DND-41 (cell line): Measurements from ENCODE around the gene NAP1L4.

ENCODE experiments used
- ATAC-seq: fragments of 200-7000 bp; cut with Tn5 transposase; 3 replicates; pipeline ENCODE4 v1.9.1; 2021; ENCODE audit warnings: low read depth; ENCODE audit not compliant: insufficient read depth
- DNase-seq: peaks from one replicate; pipeline ENCODE4 v3.0.0-alpha.2; 2020
- H2AFZ ChIP-seq: 2 replicates; pipeline ENCODE4 v1.6.0; 2012; ENCODE audit warnings: low read depth, low read length
- H3K27ac ChIP-seq: 2 replicates; pipeline ENCODE4 v1.5.1; 2012; ENCODE audit warnings: low read length, inconsistent platforms
- H3K27me3 ChIP-seq: fragments of 200-600 bp; sonication (generic); 2 replicates; pipeline ENCODE4 v1.6.0; 2012; ENCODE audit warnings: low read length, mild to moderate bottlenecking, inconsistent platforms; ENCODE audit not compliant: insufficient read depth, poor library complexity
- H3K36me3 ChIP-seq: 2 replicates; pipeline ENCODE4 v1.5.1; 2012; ENCODE audit warnings: low read length, inconsistent platforms; ENCODE audit not compliant: insufficient read depth
- H3K4me1 ChIP-seq: 2 replicates; pipeline ENCODE4 v1.5.1; 2012; ENCODE audit warnings: mild to moderate bottlenecking, low read length; ENCODE audit not compliant: insufficient read depth
- H3K4me2 ChIP-seq: 2 replicates; pipeline ENCODE4 v1.6.0; 2012; ENCODE audit warnings: mild to moderate bottlenecking, moderate library complexity, low read length, inconsistent platforms; ENCODE audit not compliant: insufficient read depth
- H3K4me3 ChIP-seq, 2 experiments: fragments of 200-600 bp in 1 of 2; shearing (Covaris generic) in 1 of 2; 2 replicates each; pipeline ENCODE4 v1.5.1; 2012 to 2016; ENCODE audit warnings: inconsistent platforms in 2 of 2, low read length in 2 of 2, mild to moderate bottlenecking in 2 of 2, low read depth in 1 of 2, moderate library complexity in 1 of 2
- H3K79me2 ChIP-seq: 2 replicates; pipeline ENCODE4 v1.6.0; 2012; ENCODE audit warnings: low read length, inconsistent platforms; ENCODE audit not compliant: insufficient read depth
- H3K9ac ChIP-seq: 2 replicates; pipeline ENCODE4 v1.6.0; 2012; ENCODE audit warnings: low read depth, mild to moderate bottlenecking, inconsistent platforms, low read length, moderate library complexity
- H3K9me3 ChIP-seq: 2 replicates; pipeline ENCODE4 v1.5.1; 2012; ENCODE audit warnings: low read length, moderate library complexity, mild to moderate bottlenecking, inconsistent platforms; ENCODE audit not compliant: insufficient read depth, severe bottlenecking
- H4K20me1 ChIP-seq: 2 replicates; pipeline ENCODE4 v1.6.0; 2012; ENCODE audit warnings: low read length; ENCODE audit not compliant: insufficient read depth
- EZH2 ChIP-seq: IDR thresholded peaks from 3 replicates; pipeline ENCODE4 v1.6.1; 2012; ENCODE audit warnings: borderline replicate concordance, low read depth, mild to moderate bottlenecking, moderate library complexity, low read length, inconsistent platforms; ENCODE audit not compliant: severe bottlenecking
- TF ChIP-seq, protein P1 (sequence below): IDR thresholded peaks from 2 replicates; pipeline ENCODE4 v1.5.1; 2012; ENCODE audit warnings: borderline replicate concordance, low read length, moderate library complexity, mild to moderate bottlenecking; ENCODE audit not compliant: poor library complexity, severe bottlenecking; ENCODE audit errors: extremely low read depth

NAP1L4 gene

DNA sequence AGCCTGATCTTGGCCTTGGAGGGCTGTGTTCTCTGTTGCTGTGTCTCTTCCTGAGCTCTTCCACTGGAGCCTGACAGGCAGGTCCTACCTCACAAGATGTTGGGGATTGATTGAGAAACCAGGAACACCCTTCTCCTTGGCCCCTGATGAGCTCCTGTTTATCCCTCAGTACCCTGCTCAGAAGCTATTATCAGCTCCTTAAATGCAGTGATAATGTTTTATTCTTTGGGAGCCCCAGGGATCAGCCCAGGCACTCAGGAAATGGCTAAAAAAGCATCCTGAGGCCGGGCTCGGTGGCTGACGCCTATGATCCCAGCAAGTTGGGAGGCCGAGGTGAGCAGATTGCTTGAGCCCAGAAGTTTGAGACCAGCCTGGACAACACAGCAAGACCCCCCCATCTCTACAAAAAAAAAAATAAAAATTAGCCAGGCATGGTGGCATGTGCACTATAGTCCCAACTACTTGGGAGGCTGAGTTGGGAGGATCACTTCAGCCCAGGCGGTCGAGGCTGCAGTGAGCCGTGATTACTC lies 58.0 kb downstream of the NAP1L4 start:
- TF ChIP-seq, protein P1, sequence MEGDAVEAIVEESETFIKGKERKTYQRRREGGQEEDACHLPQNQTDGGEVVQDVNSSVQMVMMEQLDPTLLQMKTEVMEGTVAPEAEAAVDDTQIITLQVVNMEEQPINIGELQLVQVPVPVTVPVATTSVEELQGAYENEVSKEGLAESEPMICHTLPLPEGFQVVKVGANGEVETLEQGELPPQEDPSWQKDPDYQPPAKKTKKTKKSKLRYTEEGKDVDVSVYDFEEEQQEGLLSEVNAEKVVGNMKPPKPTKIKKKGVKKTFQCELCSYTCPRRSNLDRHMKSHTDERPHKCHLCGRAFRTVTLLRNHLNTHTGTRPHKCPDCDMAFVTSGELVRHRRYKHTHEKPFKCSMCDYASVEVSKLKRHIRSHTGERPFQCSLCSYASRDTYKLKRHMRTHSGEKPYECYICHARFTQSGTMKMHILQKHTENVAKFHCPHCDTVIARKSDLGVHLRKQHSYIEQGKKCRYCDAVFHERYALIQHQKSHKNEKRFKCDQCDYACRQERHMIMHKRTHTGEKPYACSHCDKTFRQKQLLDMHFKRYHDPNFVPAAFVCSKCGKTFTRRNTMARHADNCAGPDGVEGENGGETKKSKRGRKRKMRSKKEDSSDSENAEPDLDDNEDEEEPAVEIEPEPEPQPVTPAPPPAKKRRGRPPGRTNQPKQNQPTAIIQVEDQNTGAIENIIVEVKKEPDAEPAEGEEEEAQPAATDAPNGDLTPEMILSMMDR = no peak
- TF ChIP-seq EZH2 = no peak
- Histone ChIP-seq H3K27me3 (no peaks in the 10 kb centered on the region), H3K4me1 (no peaks in the 10 kb centered on the region), H3K36me3 (no peaks in the 10 kb centered on the region), H3K9ac (no peak overlapping the region), H3K27ac (no peak overlapping the region), H4K20me1 (no peaks in the 10 kb centered on the region), H3K4me3 (no peak overlapping the region), H3K9me3 (peaks cover 17% of the 10 kb centered on the region), H3K79me2 (no peaks in the 10 kb centered on the region), H2AFZ (no peak overlapping the region), H3K4me2 (no peak overlapping the region)
- no peak for ATAC-seq
- no peak for DNase-seq

DNA sequence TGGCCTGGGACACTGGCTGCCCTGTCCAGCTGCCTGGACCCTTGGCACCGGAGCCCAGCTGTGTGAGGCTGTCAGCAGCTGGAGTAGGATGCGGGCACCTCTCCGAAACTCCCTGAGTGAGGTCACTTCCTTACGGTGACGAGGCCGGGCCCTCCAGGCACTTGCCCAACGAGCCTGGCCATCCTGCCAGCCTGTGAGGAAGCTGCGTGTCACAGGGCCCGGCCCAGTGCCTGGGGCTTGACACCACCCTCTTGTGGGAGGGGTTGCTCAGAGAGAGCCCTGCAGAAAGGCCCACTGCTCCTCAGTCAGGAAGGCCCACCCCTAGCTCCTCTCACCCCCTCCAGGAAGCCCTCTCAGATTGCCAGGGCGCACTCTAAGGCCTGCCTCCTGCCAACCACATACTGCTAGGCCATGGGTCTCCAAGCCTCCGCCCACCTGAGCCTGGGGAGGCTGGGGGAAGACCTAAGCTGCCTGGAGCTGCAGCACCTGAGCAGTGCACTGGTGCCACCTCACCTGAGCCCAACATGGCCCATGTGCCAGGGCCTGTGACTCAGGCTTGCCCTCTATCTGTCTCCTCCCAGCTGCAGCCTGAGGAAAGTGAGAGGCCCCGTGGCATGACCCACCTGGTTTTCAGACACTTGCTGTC lies 58.6 kb downstream of the NAP1L4 start:
- Histone ChIP-seq H3K4me1 (no peaks in the 10 kb centered on the region), H3K9me3 (peaks cover 11% of the 10 kb centered on the region), H3K79me2 (no peaks in the 10 kb centered on the region), H3K4me2 (no peak overlapping the region), H3K4me3 (no peak overlapping the region), H3K27ac (no peak overlapping the region), H3K36me3 (no peaks in the 10 kb centered on the region), H3K27me3 (no peaks in the 10 kb centered on the region), H2AFZ (no peak overlapping the region), H4K20me1 (no peaks in the 10 kb centered on the region), H3K9ac (no peak overlapping the region)
- peak; percentile 51 for ATAC-seq
- peak; percentile 29 for DNase-seq
- no peak for TF ChIP-seq EZH2
- TF ChIP-seq, protein P1 = no peak

DNA sequence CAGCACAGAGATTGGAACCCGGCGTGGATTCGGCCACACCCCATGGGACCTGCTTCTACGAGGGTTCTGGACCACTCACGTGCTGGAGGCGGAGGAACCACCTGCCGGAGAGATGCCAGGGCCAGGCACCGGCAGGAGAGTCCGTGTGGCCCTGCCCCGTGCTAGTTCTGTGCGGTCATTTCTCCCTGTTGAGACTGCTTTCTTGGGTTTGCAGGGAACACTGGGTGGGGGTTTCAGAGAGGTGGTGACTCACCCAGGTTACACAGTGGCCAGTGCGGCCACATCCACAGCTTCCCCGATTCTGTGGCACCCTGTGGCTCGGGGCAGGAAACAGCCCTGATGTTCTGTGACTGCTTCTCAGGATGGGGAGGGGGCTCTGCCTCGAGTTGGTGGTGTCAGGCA lies 59.3 kb downstream of the NAP1L4 start:
- Histone ChIP-seq H3K27ac (no peak overlapping the region), H3K36me3 (no peaks in the 10 kb centered on the region), H3K4me2 (no peak overlapping the region), H3K27me3 (no peaks in the 10 kb centered on the region), H4K20me1 (no peaks in the 10 kb centered on the region), H3K9me3 (peaks cover 5% of the 10 kb centered on the region), H3K4me1 (no peaks in the 10 kb centered on the region), H3K4me3 (no peak overlapping the region), H2AFZ (no peak overlapping the region), H3K9ac (no peak overlapping the region), H3K79me2 (no peaks in the 10 kb centered on the region)
- TF ChIP-seq, protein P1 = no peak
- TF ChIP-seq EZH2 = no peak
- ATAC-seq = no peak
- no peak for DNase-seq
